ENCODE results near the gene C10orf71. TPM values are rescaled to one million over a fixed set of nuclear protein-coding genes. Genes with fewer than 3 reads are reported as not detected.

Gene C10orf71
- polyA plus RNA-seq, 1 of the 3 experiments (the other 2 are of a cell fraction) = not detected

DNA sequence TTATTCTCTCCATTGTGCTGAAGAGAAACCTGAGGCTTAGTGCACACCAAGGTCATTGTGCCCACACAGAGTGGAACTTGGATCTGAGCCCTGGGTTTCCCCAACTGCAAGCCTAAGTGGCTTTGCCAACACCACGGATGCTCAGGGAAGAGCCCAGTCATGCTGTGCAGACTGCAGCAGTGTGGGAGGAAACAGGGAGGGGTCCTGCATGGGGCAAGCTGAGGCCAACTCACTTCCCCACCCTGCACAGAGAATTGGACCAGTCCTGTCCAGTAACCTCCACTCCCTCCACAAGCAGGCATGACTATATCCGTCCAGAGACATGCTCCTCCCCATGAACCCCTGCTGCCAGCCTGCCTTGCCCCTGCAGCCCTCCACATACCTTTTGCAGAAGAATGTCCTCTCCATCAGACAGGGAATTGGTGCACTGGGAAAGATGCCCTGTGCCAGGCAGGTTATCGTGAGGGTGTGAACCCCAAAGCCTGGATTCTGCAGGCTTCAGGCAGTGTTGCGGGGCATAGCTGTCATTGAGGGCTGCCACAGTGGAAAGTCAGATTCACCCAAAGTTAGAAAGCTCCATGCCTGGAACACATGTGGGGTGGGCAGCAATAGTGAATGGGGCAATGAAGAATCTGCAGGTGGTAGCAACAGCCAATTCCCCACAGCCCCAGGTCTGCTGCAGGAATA, 52.0 kb downstream of the C10orf71 start:
- H3K4me2 ChIP-seq = no peak overlapping the region
- no peak overlapping the region for H2AFZ ChIP-seq (ENCODE audit: low read depth)
- no peak overlapping the region for H3K4me3 ChIP-seq (ENCODE audit: low read depth in 2 of 2, low read length in 1 of 2)
- no peaks in the 10 kb centered on the region for H3K9me3 ChIP-seq
- no peak overlapping the region for H3K27ac ChIP-seq (ENCODE audit: low read depth in 2 of 2, low read length in 1 of 2)
- no peaks in the 10 kb centered on the region; a peak in 1 of 4 replicates for H3K4me1 ChIP-seq (ENCODE audit: control insufficient read depth in 1 of 2, insufficient read depth in 2 of 2, low read depth in 1 of 2, low read length in 1 of 2)
- POLR2A ChIA-PET = no interaction called here
- no peaks in the 10 kb centered on the region for H3K9me2 ChIP-seq
- no peaks in the 10 kb centered on the region for H3F3A ChIP-seq (replicated peaks; ENCODE audit: insufficient read depth)
- WGBS (ENCODE audit: low lambda C conversion rate) = 41% methylated on average over 3 of the region's 4 CpGs
- no peaks in the 10 kb centered on the region for H3K36me3 ChIP-seq (replicated peaks in 1 of 2; ENCODE audit: control insufficient read depth in 1 of 2, insufficient read depth in 2 of 2, low read length in 1 of 2)
- CTCF ChIA-PET = interaction anchor here (1.0 to 1.3 kb wide), 2 partner anchors 161 to 693 kb away, joined by 3 to 4 read pairs; no protein-coding TSS in a partner anchor
- no peak overlapping the region for H3K9ac ChIP-seq
- H4K20me1 ChIP-seq (ENCODE audit: insufficient read depth) = no peaks in the 10 kb centered on the region
- TF ChIP-seq GABPA (IDR thresholded peaks at IDR 0.05; ENCODE audit: low read depth) = no peak
- no peak for TF ChIP-seq RAD21 (IDR thresholded peaks at IDR 0.05; ENCODE audit: low read length)
- TF ChIP-seq TAF1 (IDR thresholded peaks at IDR 0.05; ENCODE audit: borderline replicate concordance, low read depth, low read length) = no peak
- TF ChIP-seq NFIC (IDR thresholded peaks at IDR 0.05; ENCODE audit: borderline replicate concordance) = no peak
- TF ChIP-seq, protein P1, sequence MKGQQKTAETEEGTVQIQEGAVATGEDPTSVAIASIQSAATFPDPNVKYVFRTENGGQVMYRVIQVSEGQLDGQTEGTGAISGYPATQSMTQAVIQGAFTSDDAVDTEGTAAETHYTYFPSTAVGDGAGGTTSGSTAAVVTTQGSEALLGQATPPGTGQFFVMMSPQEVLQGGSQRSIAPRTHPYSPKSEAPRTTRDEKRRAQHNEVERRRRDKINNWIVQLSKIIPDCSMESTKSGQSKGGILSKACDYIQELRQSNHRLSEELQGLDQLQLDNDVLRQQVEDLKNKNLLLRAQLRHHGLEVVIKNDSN (IDR thresholded peaks at IDR 0.05; ENCODE audit: borderline replicate concordance, low read depth) = no peak
- TF ChIP-seq POLR2AphosphoS5 (IDR thresholded peaks at IDR 0.05; ENCODE audit: low read depth, low read length) = no peak
- TF ChIP-seq, protein P2, sequence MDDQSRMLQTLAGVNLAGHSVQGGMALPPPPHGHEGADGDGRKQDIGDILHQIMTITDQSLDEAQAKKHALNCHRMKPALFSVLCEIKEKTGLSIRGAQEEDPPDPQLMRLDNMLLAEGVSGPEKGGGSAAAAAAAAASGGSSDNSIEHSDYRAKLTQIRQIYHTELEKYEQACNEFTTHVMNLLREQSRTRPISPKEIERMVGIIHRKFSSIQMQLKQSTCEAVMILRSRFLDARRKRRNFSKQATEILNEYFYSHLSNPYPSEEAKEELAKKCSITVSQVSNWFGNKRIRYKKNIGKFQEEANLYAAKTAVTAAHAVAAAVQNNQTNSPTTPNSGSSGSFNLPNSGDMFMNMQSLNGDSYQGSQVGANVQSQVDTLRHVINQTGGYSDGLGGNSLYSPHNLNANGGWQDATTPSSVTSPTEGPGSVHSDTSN (IDR thresholded peaks at IDR 0.05) = no peak
- no peak for TF ChIP-seq GATA2 (CRISPR knock-in tag; IDR thresholded peaks at IDR 0.05)
- TF ChIP-seq, protein P3, sequence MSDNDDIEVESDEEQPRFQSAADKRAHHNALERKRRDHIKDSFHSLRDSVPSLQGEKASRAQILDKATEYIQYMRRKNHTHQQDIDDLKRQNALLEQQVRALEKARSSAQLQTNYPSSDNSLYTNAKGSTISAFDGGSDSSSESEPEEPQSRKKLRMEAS (IDR thresholded peaks at IDR 0.05; ENCODE audit: low read depth) = no peak
- DNase-seq = no peak
- H3K27me3 ChIP-seq (ENCODE audit: insufficient read depth) = no peaks in the 10 kb centered on the region
- H3K79me2 ChIP-seq (ENCODE audit: insufficient read depth) = no peaks in the 10 kb centered on the region

DNA sequence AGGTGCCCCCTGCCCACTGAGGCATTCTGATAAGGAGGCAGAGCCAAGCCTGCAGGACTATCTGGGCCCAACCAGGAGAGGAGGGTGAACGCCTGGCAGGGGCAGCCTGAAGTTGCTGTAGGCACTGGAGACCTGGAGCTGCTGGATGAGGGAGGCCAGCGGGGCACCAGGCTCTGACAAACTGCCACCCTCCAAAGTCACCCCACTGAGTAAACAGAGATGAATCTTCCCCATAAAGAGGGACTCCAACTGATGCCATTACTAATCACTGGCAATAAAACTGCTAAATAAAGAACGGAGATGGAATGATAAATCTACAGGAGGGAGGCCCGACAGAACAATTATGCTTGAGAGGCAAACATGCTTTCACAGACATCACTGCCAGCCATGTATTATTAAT, 52.7 kb downstream of the C10orf71 start:
- no peak overlapping the region for H3K27ac ChIP-seq (ENCODE audit: low read depth in 2 of 2, low read length in 1 of 2)
- no peaks in the 10 kb centered on the region for H3K27me3 ChIP-seq (ENCODE audit: insufficient read depth)
- H3K9ac ChIP-seq = no peak overlapping the region
- no peaks in the 10 kb centered on the region for H3F3A ChIP-seq (replicated peaks; ENCODE audit: insufficient read depth)
- H3K79me2 ChIP-seq (ENCODE audit: insufficient read depth) = no peaks in the 10 kb centered on the region
- DNase-seq = no peak
- no peaks in the 10 kb centered on the region for H3K9me2 ChIP-seq
- H2AFZ ChIP-seq (ENCODE audit: low read depth) = no peak overlapping the region
- H3K4me2 ChIP-seq = no peak overlapping the region
- WGBS (ENCODE audit: low lambda C conversion rate) = 15% methylated on average over 3 of the region's 4 CpGs
- H3K9me3 ChIP-seq = no peaks in the 10 kb centered on the region
- H4K20me1 ChIP-seq (ENCODE audit: insufficient read depth) = no peaks in the 10 kb centered on the region
- CTCF ChIA-PET = interaction anchor here (0.8 to 1.3 kb wide), 5 partner anchors 27 to 696 kb away, joined by 3 to 4 read pairs (median 3); no protein-coding TSS in a partner anchor
- H3K4me3 ChIP-seq (ENCODE audit: low read depth in 2 of 2, low read length in 1 of 2) = no peak overlapping the region
- POLR2A ChIA-PET = no interaction called here
- no peaks in the 10 kb centered on the region; a peak in 1 of 4 replicates for H3K4me1 ChIP-seq (ENCODE audit: control insufficient read depth in 1 of 2, insufficient read depth in 2 of 2, low read depth in 1 of 2, low read length in 1 of 2)
- no peaks in the 10 kb centered on the region for H3K36me3 ChIP-seq (replicated peaks in 1 of 2; ENCODE audit: control insufficient read depth in 1 of 2, insufficient read depth in 2 of 2, low read length in 1 of 2)
- TF ChIP-seq, protein P3 (IDR thresholded peaks at IDR 0.05; ENCODE audit: low read depth) = no peak
- TF ChIP-seq TEAD4 (IDR thresholded peaks at IDR 0.05; ENCODE audit: borderline replicate concordance, insufficient read depth) = no peak
- TF ChIP-seq MXI1 (IDR thresholded peaks at IDR 0.05; ENCODE audit: low read depth, low read length) = no peak
- TF ChIP-seq EZH2phosphoT487 (IDR thresholded peaks at IDR 0.05; ENCODE audit: borderline replicate concordance, low read depth) = no peak
- TF ChIP-seq FOXM1 (IDR thresholded peaks at IDR 0.05; ENCODE audit: low read depth) = no peak
- TF ChIP-seq, protein P1 (IDR thresholded peaks at IDR 0.05; ENCODE audit: borderline replicate concordance, low read depth) = no peak
- no peak for TF ChIP-seq NFIC (IDR thresholded peaks at IDR 0.05; ENCODE audit: borderline replicate concordance)
- TF ChIP-seq CHD2 (IDR thresholded peaks at IDR 0.05; ENCODE audit: low read length, partially characterized antibody) = no peak
- no peak for TF ChIP-seq NRF1 (IDR thresholded peaks at IDR 0.05; ENCODE audit: low read depth, low read length)
- no peak for TF ChIP-seq RXRA (IDR thresholded peaks at IDR 0.05; ENCODE audit: borderline replicate concordance, low read depth)
- TF ChIP-seq ELF1 (IDR thresholded peaks at IDR 0.05) = no peak
- no peak for TF ChIP-seq POLR2AphosphoS5 (IDR thresholded peaks at IDR 0.05; ENCODE audit: low read depth, low read length)
- TF ChIP-seq, protein P2 (IDR thresholded peaks at IDR 0.05) = no peak
- no peak for TF ChIP-seq MEF2A (IDR thresholded peaks at IDR 0.05; ENCODE audit: borderline replicate concordance, low read depth)
- no peak for TF ChIP-seq RCOR1 (IDR thresholded peaks at IDR 0.05; ENCODE audit: low read length)
- TF ChIP-seq FOXJ3 (CRISPR knock-in tag; IDR thresholded peaks at IDR 0.05) = no peak
- TF ChIP-seq, protein P4, sequence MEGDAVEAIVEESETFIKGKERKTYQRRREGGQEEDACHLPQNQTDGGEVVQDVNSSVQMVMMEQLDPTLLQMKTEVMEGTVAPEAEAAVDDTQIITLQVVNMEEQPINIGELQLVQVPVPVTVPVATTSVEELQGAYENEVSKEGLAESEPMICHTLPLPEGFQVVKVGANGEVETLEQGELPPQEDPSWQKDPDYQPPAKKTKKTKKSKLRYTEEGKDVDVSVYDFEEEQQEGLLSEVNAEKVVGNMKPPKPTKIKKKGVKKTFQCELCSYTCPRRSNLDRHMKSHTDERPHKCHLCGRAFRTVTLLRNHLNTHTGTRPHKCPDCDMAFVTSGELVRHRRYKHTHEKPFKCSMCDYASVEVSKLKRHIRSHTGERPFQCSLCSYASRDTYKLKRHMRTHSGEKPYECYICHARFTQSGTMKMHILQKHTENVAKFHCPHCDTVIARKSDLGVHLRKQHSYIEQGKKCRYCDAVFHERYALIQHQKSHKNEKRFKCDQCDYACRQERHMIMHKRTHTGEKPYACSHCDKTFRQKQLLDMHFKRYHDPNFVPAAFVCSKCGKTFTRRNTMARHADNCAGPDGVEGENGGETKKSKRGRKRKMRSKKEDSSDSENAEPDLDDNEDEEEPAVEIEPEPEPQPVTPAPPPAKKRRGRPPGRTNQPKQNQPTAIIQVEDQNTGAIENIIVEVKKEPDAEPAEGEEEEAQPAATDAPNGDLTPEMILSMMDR (IDR thresholded peaks at IDR 0.05) = no peak

Data from SK-N-SH (cell line).